Stimulated activated CD4-positive, alpha-beta T cell treated with anti-CD3 and anti-CD28 coated beads, Interleukin-2, amount 100 ng/mL, for 48 hours (primary cell): Measurements from ENCODE around the gene SPACA9.

Experiments
- DNase-seq, 2 donors: peaks; one replicate each; pipeline ENCODE4 v3.0.0-alpha.2; 2020

SPACA9 gene

DNA sequence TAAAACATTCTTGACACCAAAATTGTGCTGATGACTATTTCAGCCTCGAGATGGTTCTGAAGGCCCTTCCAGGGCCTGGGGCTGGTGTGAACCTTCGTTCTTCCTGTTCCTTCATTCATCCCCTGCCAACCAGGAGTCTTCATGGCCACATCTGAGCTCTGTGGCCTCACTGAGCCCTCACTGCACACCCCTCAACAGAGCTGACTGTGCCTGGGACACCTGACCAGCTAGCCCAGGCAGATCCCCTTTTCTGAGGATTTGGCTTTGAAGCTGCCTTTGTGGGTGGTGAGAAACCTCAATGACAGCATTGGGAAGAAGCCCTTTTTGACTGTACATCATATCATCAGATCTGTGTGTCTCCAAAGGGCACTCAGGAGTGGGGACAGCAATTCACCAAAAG lies 14.4 kb upstream of the SPACA9 start:
- DNase-seq = no peak

DNA sequence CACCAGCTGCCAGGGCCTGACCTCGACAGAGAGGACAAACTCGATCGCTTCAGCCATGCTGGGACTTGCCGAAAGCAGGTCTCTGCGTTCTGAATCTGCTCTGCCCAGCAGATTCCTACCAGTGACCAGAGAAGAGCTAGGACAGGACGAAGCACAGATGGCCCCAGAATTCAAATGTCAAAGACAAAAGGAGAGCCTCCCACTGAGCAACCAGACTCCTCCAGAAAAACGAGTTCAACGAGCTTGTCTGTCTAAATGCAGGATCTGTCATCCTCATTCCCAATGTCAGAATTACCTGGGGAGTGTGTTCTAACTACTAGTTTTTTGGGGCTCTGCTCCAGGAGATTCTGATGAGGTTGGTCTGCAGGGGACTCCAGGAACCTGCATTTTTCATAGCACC lies 14.0 kb upstream of the SPACA9 start:
- DNase-seq = no peak

DNA sequence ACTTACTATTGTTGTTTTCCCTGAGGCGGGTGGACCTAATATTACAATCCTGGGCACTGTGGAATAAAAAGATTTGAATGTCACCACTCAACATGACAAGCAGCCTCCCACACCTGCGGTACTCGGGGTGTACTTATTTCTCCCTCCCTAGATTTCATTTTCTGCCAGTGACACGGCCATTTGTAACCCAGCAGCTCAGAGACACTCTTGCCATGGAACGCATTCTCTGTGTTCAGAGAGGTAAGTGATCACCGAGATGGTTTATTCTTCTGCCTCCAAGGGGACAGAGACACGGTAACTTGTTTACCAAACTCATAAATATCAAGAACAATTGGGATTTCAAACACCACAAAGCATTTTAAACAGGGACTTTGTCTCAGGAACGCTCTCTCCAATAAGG lies 11.8 kb upstream of the SPACA9 start:
- DNase-seq = no peak

DNA sequence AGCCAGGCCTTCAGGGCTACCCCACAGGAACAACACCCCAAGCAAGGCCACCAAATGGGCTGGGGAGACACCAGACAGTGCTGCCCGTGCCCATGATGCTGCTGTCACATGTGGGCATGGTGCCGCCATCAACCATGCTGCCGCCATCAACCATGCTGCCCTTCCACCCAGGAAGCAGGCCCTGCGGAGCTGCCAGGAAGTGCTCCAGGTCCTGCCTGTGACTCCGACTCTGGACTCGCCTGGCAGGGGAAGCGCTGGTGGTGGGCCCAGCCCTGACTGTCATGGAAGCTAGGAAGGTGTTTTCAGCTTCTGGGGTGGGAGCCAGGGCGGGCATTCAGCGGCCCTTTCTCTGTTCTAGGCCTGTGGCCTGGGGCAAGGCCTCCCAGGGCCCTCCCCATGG lies 9.4 kb upstream of the SPACA9 start:
- DNase-seq = no peak

DNA sequence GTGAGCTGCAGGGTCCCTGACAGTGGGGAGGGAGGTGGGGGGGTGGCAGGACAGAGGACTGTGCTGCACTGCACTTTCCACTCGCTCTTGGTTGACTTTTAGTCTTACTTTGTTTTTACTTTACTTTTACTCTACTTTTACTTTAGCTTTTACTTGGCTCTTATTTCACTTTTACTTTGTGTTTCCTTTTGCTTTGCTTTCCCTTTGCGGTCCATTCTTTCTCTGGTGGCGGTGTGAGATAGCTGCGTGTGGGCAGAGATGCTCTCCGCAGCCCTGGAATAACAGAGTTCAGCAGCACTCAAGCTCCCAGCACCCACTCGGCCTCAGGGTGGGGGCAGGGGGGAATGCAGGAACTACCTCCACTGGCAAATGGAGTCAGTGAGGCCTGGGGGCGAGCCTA lies 5.3 kb upstream of the SPACA9 start:
- no peak for DNase-seq

DNA sequence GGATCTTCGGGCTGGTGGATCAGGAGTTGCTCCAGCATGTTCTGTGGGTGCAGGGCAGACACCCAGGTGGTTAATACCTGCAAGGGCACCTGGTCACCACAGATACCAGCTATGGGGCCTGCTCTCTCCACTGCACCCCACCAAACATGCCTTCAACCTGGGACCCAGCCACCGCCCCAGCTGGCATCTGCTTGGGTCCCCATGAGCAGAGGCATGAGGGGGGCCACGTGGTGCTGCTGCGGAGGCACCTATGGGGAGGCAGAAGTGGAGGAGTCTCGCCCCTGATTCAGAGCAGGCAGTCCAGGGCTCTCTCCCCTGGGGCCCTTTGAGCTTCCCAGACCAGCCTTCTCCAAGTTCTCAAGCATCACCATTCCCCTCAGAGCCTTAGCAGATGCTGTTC lies 3.5 kb upstream of the SPACA9 start:
- DNase-seq = no peak

DNA sequence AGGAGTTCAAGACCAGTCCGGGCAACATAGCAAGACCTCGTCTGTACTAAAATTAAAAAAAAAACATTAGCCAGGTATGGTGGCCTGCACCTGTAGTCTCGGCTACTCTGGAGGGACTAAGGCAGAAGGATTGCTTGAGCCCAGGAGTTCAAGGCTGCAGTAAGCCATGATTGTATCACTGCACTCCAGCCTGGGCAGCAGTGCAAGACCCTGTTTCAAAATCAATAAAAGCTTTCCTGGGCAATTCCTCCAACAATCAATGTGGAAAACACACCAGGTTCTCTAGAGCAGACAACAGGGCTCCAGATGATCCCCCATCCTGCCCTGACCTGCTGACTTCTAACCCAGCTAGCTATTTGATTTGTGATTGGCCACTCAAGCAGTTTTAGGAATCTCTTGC lies 1.8 kb upstream of the SPACA9 start:
- DNase-seq = no peak

DNA sequence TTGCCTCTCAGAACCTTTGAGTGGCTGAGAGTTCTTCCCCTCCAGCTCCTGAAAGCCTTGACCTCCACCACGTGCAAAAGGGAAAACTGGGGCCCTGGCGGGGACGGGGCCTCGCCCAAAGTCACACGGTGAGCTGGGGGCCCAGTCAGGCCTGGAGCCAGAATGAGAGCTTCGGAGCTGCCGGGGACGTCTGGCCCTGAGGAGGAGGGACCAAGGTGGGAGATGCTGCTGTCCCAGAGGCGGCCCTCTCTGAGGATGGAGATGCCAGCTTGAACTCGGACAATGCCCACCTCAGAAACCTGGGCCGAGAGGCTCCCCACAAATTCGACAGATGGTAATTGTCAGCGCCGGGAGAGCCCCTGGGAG lies 1.3 kb upstream of the SPACA9 start:
- no peak for DNase-seq

DNA sequence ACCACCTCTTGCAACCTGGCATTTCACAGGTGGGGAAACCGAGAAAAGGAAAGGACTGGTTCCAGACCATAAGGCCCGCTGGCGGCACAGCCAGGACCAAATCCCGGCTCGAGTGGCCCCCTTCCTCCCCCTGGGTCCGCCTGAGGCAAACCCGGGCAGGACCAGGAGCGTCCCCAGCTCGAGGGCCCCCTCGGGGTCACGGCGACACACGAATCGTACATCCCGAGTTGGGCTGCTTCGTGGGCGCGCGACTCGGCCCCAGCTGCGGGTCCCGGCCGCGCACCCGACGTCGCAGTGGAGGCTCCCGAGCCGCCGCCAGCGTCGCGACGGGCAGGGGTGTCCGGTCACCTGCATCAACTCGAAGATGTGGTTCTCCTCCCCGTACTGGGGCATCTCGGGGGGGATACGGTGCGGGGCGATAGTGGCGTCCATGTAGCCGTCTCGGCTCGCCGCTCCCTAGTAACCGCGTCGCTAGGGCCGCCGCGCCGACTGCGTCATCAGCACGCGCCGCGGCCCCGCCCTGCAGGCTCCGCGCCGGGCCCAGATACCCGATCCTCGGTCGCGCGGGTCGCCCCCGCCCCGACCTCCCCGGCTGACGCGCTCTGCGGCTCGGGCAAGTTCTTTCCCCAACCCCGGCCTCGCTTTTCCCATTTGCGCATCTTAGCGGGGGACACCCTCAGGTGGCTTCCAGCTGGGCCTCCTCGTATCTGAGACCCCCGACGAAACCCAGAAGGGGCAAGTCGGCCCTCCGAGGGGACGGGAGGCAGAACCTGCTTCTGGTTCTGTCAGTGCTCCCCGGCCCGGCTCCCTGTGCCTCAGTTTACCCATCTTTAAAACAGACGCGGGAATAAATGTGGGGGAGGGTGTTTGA lies 639 bp upstream of the SPACA9 start, which contains the start of gene AK8:
Gene AK8 (minus strand): TSS at position 461 of the 871 bp plus-strand sequence. CDS start 29 bp downstream, at position 432.
- DNase-seq = peak; percentile 69 to 79

DNA sequence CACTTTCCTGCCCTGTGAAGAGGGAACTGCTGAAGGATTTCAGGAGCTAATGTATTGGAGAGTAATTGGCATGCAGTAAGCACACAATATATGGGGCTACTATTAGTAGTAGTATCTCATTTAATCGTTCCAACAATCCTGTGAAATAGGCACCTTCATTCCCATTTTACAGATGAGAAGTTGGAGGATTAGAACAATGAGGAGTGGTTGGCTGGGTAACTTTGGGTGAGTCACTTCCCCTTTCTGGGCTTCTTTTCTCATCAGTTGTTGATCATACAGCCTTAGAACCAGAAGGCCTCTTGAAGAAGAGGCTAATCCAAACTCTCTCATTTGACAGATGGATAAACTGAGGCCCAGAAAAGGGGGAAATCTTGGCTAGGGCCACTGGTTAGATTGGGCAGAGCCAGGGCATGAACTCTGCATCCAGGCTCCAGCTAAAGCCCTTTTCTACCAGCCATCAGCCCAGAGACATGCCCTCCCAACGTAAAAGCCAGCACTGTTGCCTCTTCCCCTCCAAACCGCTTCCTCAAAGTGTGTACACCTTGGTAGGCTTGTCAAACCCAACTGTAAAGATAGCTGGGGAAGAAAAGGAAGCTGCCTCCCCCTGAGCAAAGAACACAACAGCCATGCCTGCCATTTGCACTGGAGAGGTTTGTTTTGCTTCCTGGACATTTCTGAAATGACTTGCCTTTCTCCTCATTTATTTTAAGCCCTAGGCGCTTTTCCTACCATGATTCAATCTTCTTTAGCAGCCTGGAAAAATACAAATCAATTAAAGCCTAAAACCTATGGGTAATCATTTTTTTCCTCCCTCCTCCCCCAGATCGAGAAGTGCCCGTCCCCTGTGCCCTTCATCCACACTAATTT lies 992 bp downstream of the SPACA9 start:
- DNase-seq = no peak

DNA sequence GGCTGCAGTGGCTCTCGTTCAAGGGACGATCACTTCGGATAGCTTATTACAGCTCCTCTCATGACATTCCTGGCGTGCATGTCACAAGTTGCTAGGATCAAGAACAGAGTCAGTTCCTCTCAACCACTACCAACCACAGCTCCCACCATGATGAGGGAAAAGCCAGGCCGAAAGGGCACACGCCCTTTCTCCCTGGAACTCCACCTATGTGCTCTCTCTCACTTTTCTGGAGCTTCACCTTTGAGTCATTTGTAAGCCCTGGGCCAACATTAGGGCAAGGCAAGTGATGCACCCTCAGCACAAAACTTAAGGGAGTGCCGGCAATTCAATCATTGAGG lies 1.6 kb downstream of the SPACA9 start:
- DNase-seq = no peak

DNA sequence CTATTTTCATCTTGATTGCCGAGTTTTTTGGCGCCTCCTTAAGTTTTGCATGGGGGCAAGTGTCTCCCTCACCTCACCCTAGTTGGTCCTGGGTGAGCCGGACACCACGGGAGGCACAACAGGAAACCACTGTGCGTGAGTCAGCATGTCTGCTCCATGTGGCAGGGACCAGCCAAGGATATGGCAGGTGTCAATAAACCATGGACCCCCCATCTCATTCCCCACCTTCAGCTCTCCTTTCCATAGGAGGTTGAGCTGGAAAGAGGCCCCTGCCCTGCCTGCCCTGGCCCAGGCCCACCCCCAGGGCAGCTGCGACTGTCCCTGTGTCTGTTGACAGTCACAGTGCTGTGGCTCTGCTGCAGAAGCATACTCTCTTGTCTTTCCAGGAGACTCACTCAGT lies 3.1 kb downstream of the SPACA9 start:
- no peak for DNase-seq

DNA sequence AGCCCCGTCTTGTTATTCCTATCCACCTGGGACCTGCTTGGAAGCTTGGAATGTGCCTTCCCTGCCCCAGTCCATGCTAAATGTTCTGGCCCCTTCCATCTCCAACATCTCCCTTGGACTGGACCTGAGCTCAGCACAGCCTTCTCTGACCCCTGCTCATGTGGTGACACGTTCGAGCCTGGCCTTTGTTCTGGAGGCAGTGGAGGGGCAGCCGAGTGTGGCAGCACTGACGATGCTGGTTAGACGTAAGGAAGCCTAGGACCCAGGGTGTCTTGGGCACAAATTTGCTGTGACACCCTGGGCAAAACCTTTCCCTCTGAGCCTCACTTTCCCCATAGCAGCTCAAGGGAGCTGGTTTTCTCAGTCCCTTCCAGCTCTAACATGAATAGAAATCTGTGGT lies 3.9 kb downstream of the SPACA9 start:
- no peak for DNase-seq

DNA sequence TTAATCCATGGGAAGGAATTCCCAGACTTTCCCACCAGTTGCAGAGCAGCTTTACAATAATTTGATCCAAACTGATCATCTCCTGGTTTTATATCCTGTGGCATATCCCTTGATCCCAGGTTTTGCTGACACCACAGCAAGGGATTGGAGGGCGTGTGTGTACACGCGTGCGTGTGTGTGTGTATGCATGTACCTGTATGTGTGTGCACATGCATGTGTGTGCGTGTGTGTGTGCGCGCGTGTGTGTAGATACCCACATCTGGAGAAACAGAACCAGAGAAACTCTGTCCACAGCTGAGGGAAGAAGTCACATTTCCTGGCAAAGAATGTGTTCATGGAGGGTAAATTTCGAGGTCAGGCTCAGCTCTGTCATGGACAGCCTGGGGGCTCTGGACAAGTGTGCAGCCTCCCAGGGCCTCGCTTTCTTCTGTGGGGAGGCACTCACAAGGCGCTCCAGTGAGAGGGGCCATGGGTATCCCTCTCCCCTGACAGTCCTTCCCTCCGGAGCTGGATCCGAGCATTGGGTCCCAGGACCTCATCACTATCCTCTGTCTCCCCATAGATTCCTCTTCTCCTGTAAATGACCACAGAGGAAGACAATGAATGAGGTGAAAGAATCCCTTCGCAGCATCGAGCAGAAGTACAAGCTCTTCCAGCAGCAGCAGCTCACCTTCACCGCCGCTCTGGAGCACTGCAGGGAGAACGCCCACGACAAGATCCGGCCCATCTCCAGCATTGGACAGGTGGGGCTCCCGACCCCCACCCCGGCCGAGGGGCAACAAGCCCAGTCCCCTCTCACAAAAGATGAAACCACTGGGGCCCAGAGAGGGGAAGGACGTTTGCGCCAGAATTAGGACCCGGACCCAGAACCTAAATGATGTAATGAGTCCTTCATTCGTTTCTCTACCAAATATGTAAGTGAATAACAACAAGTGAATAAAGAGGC lies 4.9 kb downstream of the SPACA9 start:
- DNase-seq = no peak

DNA sequence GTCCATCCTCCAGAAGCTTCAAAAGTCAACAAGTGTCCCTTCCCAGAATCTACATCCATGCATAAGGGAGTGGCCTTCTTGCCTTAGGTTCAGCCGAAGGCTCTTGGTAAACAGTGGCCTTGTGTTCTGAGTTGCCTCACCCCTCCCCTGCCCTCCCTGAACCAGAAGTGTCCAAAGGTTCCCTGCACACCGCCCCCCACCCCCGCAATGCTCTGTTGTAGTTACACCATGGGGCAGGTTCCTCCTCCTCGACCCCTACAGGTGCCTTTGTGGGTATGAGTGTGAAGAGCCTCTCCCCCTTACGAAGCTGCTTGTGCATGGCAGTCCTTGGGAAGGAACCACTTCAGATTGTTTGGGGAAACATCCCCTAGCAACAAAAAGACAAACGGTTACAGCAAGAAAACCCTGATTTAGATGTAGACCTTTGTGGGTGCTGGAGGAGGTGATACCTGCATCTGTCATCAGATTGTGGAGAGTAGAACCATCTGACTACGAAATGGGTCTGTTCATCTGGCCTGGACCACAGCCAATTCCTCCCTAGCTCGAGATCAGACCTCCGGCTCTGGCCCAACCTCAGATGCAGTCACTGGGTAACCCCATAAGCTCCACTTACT lies 7.1 kb downstream of the SPACA9 start:
- no peak for DNase-seq

DNA sequence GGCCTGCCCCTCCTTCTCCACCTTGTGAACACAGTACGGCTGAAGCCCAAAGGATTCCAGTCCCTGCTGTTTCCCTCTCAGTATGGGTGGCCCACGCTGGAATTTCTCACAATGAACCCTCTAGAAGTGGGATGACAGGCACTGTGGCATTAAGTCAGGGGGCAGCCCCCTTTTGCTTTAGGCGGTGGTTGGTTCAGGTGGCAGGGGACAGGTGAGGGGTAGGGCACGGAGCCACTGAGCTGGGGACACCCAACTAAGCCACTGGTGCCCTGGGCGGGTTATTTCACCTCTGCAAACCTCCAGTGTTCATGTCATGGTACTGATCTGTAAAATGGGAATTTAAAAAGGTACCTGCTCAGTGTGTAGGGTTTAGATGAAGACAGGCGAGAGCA lies 7.6 kb downstream of the SPACA9 start:
- DNase-seq = no peak

DNA sequence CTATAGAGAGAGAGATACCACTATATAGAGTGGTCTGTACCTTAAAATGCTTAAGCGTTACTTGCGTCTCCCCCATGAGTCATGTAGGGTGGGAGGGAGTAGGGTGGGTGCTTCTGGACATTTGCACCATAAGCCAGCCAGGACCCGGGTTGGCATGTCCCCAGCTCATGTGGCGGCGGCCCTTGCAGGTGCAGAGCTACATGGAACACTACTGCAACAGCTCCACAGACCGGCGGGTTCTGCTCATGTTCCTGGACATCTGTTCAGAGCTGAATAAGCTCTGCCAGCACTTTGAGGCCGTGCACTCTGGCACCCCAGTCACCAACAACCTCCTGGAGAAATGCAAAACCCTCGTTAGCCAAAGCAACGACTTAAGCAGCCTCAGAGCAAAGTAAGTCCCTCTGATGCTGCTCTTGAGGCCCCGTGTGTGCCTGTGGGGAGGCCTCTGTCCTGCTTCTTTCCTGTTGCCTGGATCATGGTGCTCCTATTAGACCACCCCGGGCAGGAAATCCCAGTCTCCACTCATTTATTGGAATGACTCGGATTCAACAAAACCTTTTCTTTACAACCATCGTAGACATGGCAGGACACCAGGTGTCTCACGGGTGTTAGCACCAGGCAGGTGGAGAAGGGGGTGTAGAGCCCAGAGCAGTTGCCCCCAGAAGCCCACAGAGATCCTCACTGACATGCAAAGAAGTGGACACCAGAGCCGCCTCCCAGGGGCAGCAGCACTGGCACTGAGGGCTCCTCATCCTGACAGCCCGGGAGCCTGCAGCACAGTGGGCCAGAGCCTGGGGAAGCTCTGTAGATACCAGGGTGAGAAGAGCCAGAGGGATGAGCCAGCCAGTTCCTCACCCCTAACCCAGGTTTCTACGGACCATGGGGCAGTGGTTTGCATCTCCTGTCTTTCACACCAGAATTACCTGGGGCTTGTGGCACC lies 8.8 kb downstream of the SPACA9 start:
- no peak for DNase-seq

DNA sequence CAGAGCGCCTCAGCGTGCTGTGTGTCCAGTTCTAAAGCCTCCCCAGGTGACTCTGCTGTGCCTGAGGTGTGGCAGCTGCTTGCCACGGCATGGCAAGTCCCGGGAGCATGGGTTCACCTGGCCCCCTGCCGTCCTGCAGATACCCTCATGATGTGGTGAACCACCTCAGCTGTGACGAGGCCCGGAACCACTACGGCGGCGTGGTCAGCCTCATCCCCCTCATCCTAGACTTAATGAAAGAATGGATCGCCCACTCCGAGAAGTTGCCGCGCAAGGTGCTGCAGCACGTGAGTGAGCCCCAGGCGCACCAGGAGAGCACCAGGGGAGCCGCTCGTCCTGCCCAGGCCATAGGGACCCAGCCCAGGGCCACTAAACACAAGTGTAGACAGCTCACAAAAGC lies 9.5 kb downstream of the SPACA9 start:
- DNase-seq = no peak

DNA sequence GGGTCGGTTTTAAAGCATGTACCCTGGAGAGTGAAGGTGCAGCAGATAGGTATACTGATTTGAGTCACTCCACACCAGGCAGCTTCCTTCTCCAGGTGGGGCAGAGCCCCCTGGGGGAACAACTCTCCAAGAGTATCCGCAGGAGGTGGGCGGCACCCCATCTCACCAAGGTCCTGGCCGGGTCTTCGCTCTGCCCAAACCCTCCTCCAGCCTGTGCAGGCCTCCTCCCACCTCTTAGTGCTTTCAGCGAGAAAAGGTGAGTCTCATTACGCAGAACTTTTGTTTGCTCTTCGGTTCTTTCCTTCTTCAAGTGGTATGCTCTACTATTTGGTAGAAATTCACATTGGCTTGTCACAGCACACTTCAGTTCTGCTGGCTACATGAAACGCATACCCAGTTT lies 13.7 kb downstream of the SPACA9 start:
- DNase-seq = no peak

DNA sequence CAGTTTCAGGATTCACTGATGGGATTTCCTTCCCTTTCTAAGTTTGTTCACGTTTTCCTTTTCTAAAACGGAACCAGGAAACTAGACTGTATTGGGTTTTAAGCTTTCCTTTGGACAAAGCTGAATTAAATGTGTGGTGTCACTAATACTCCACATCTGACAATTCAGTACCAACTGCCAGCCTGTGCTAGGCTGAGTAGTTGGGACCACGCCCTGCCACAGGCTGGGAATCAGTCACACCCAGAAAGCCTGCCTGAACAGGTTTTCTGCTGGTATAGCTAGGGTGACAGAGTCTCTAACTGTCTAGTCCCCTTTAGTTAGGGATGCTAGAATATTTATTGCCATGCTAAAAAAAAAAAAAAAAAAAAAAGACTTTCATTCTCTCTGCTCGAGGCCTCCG lies 15.6 kb downstream of the SPACA9 start:
- DNase-seq = no peak
